A549 treated with dexamethasone at 1 μM for 4 hours (cell line): ENCODE data around the gene SCN1B. TPM values are rescaled to one million over a fixed set of nuclear protein-coding genes. Genes with fewer than 3 reads are reported as not detected.

Experiments
- total RNA-seq: library from RNA; stranded (reverse); fragments of 200-300 nt; extraction: Qiagen RNA extraction; gene quantifications from 5 replicates; pipeline ENCODE4 v1.2.3, GENCODE V29; 2022

Gene SCN1B
- 13.7 to 19.8 TPM (median 19.1 TPM) in 5 replicates for total RNA-seq

GRCh38 chr19:35030257-35031071 is at the start of gene SCN1B:
TSS of gene SCN1B (plus strand) at chr19:35030470. CDS start at chr19:35030821, 351 bp downstream.

GRCh38 chr19:34999498-35000337 is 30.6 kb upstream of the SCN1B start, which contains the start of gene GRAMD1A:
TSS of gene GRAMD1A (plus strand) at chr19:35000323. CDS start at chr19:35000479, 156 bp downstream.

GRCh38 chr19:35041548-35042055 is 11.3 kb downstream of the SCN1B start, which contains the start of gene HPN:
TSS of gene HPN (plus strand) at chr19:35041721. CDS start at chr19:35042507, 786 bp downstream.

Other genes starting within 250 kb of the SCN1B start
- gene ZNF30, start 103.6 kb upstream of the SCN1B start, total RNA-seq, result 5.1 to 6.4 TPM (median 5.5 TPM) in 5 replicates
- 1.3 to 1.9 TPM (median 1.7 TPM) in 5 replicates for gene ZNF792, start 66.2 kb upstream of the SCN1B start, total RNA-seq
- gene GRAMD1A, start 30.1 kb upstream of the SCN1B start, total RNA-seq, result 106 to 154 TPM (median 148 TPM) in 5 replicates
- gene HPN, start 11.3 kb downstream of the SCN1B start, total RNA-seq, result 0.03 to 0.21 TPM (median 0.09 TPM) in 5 replicates
- 0.33 to 0.67 TPM (median 0.42 TPM) in 5 replicates for gene FXYD3, start 85.4 kb downstream of the SCN1B start, total RNA-seq
- 0.15 to 0.45 TPM (median 0.22 TPM) in 5 replicates for gene LGI4, start 104.6 kb downstream of the SCN1B start, total RNA-seq
- gene FXYD1, start 108.4 kb downstream of the SCN1B start, total RNA-seq, result 0.22 to 0.33 TPM in 2 of 5 replicates, not detected in the others
- gene FXYD7, start 112.8 kb downstream of the SCN1B start, total RNA-seq, result 0.14 to 0.19 TPM (median 0.17 TPM) in 3 of 5 replicates, not detected in the others
- 171 to 243 TPM (median 234 TPM) in 5 replicates for gene FXYD5, start 124.3 kb downstream of the SCN1B start, total RNA-seq
- gene FAM187B, start 198.3 kb downstream of the SCN1B start, total RNA-seq, result not detected in 5 replicates
- 7.4 to 11.3 TPM (median 8.8 TPM) in 5 replicates for gene LSR, start 218.5 kb downstream of the SCN1B start, total RNA-seq
- gene USF2, start 238.5 kb downstream of the SCN1B start, total RNA-seq, result 120 to 172 TPM (median 158 TPM) in 5 replicates